Brain pericyte (primary cell): ENCODE results near the gene USP15.
"Not testable (repeated sequence)": the region's sequence is repeated elsewhere in the genome, so short reads cannot be mapped to it uniquely, and the experiment has no call there.

Experiments used
- DNase-seq: peaks from one replicate; pipeline ENCODE4 v3.0.0-alpha.2; 2012; ENCODE audit warnings: low read depth, low spot score

The USP15 gene

GRCh38 chr12:62319058-62319457 is 58.9 kb downstream of the USP15 start:
- no peak for DNase-seq

- no peak for DNase-seq
Measured at GRCh38 chr12:62320054-62320453, 59.9 kb downstream of the USP15 start.

GRCh38 chr12:62323386-62323785 is 63.2 kb downstream of the USP15 start:
- no peak for DNase-seq

- no peak for DNase-seq
Measured at GRCh38 chr12:62328296-62328921, 68.2 kb downstream of the USP15 start.

GRCh38 chr12:62331306-62331705 is 71.1 kb downstream of the USP15 start:
- no peak for DNase-seq

- no peak for DNase-seq
Measured at GRCh38 chr12:62332598-62332997, 72.4 kb downstream of the USP15 start.

GRCh38 chr12:62335057-62335456 is 74.9 kb downstream of the USP15 start:
- DNase-seq, result no peak

GRCh38 chr12:62335796-62336195 is 75.6 kb downstream of the USP15 start:
- no peak for DNase-seq

GRCh38 chr12:62337643-62338042 is 77.4 kb downstream of the USP15 start:
- DNase-seq, result not testable (repeated sequence)

GRCh38 chr12:62342614-62343303 is 82.6 kb downstream of the USP15 start:
- not testable (repeated sequence) for DNase-seq

GRCh38 chr12:62343304-62344120 is 83.3 kb downstream of the USP15 start:
- not testable (repeated sequence) for DNase-seq

- DNase-seq, result not testable (repeated sequence)
Measured at GRCh38 chr12:62344731-62345556, 84.7 kb downstream of the USP15 start.

GRCh38 chr12:62345667-62346066 is 85.5 kb downstream of the USP15 start:
- DNase-seq, result no peak

GRCh38 chr12:62346817-62347216 is 86.6 kb downstream of the USP15 start:
- DNase-seq, result no peak

- DNase-seq, result no peak
Measured at GRCh38 chr12:62347922-62348650, 87.9 kb downstream of the USP15 start.

- no peak for DNase-seq
Measured at GRCh38 chr12:62350554-62350953, 90.3 kb downstream of the USP15 start.

GRCh38 chr12:62351326-62351725 is 91.1 kb downstream of the USP15 start:
- DNase-seq, result no peak

- no peak for DNase-seq
Measured at GRCh38 chr12:62361048-62361447, 100.8 kb downstream of the USP15 start.

GRCh38 chr12:62363506-62363905 is 103.3 kb downstream of the USP15 start:
- DNase-seq, result no peak

GRCh38 chr12:62364697-62365096 is 104.5 kb downstream of the USP15 start:
- not testable (repeated sequence) for DNase-seq

- not testable (repeated sequence) for DNase-seq
Measured at GRCh38 chr12:62365846-62366245, 105.6 kb downstream of the USP15 start.
